GM21786 (cell line): ENCODE data around the gene ZSCAN5A.
"Not testable (repeated sequence)": the region's sequence is repeated elsewhere in the genome, so short reads cannot be mapped to it uniquely, and the experiment has no call there.

ENCODE experiments used
- ATAC-seq: cut with Tn5 transposase; IDR thresholded peaks from one replicate; pipeline ENCODE4 v1.9.1; 2021; ENCODE audit not compliant: unreplicated experiment

ZSCAN5A gene

GRCh38 chr19:56315077-56315828, 614 bp upstream of the ZSCAN5A start:
- peak; percentile 73 for ATAC-seq

- ATAC-seq, result no peak
Observed at GRCh38 chr19:56314018-56314380, 640 bp downstream of the ZSCAN5A start.

- ATAC-seq, result no peak
Observed at GRCh38 chr19:56312787-56313657, 1.6 kb downstream of the ZSCAN5A start.

- ATAC-seq, result no peak
Observed at GRCh38 chr19:56312342-56312741, 2.3 kb downstream of the ZSCAN5A start.

- ATAC-seq, result no peak
Observed at GRCh38 chr19:56310462-56310861, 4.2 kb downstream of the ZSCAN5A start.

- no peak for ATAC-seq
Observed at GRCh38 chr19:56309511-56310185, 5.0 kb downstream of the ZSCAN5A start.

- no peak for ATAC-seq
Observed at GRCh38 chr19:56308792-56309191, 5.8 kb downstream of the ZSCAN5A start.

- not testable (repeated sequence) for ATAC-seq
Observed at GRCh38 chr19:56307062-56307461, 7.6 kb downstream of the ZSCAN5A start.

- ATAC-seq, result no peak
Observed at GRCh38 chr19:56306016-56306415, 8.6 kb downstream of the ZSCAN5A start.

- ATAC-seq, result no peak
Observed at GRCh38 chr19:56304243-56304642, 10.4 kb downstream of the ZSCAN5A start.

GRCh38 chr19:56301886-56302620, 12.6 kb downstream of the ZSCAN5A start:
- no peak for ATAC-seq

GRCh38 chr19:56301155-56301554, 13.5 kb downstream of the ZSCAN5A start:
- no peak for ATAC-seq

GRCh38 chr19:56299688-56300087, 15.0 kb downstream of the ZSCAN5A start:
- ATAC-seq, result no peak

GRCh38 chr19:56297010-56297409, 17.6 kb downstream of the ZSCAN5A start:
- no peak for ATAC-seq

- no peak for ATAC-seq
Observed at GRCh38 chr19:56295531-56296455, 18.8 kb downstream of the ZSCAN5A start.

GRCh38 chr19:56294549-56294948, 20.1 kb downstream of the ZSCAN5A start:
- ATAC-seq, result no peak

- ATAC-seq, result no peak
Observed at GRCh38 chr19:56291867-56292266, 22.8 kb downstream of the ZSCAN5A start.

GRCh38 chr19:56290104-56290503, 24.5 kb downstream of the ZSCAN5A start:
- ATAC-seq, result no peak

GRCh38 chr19:56284746-56285145, 29.9 kb downstream of the ZSCAN5A start:
- no peak for ATAC-seq

- ATAC-seq, result no peak
Observed at GRCh38 chr19:56282809-56283208, 31.8 kb downstream of the ZSCAN5A start.
